GM12878 (cell line): Measurements from ENCODE around the gene ACTR2.

Experiments
- FOS ChIP-seq: IDR thresholded peaks from 3 replicates; pipeline ENCODE4 v1.6.1; 2011; ENCODE audit warnings: borderline replicate concordance; ENCODE audit not compliant: insufficient read length; ENCODE audit errors: extremely low read depth
- TBL1XR1 ChIP-seq: IDR thresholded peaks from 2 replicates; pipeline ENCODE4 v1.6.1; 2012; ENCODE audit warnings: low read depth, low read length, improper control_type of control experiment
- ZBTB33 ChIP-seq: fragments of 450-650 bp; IDR thresholded peaks from 2 replicates; pipeline ENCODE4 v1.6.1; 2017; ENCODE audit warnings: mild to moderate bottlenecking
- TF ChIP-seq, protein P1 (sequence below), 3 experiments: IDR thresholded peaks in 2 of 3; conservative IDR thresholded peaks in 1 of 3; 2 replicates each; pipeline ENCODE4 v1.5.1; 2011; ENCODE audit warnings: low read depth in 3 of 3, low read length in 3 of 3, mild to moderate bottlenecking in 3 of 3, control low read depth in 2 of 3, moderate library complexity in 2 of 3, inconsistent platforms in 1 of 3, mixed read lengths in 1 of 3; ENCODE audit not compliant: control insufficient read depth in 2 of 3, insufficient read depth in 1 of 3; ENCODE audit errors: extremely low read depth in 1 of 3

- TF ChIP-seq ZBTB33 (no peak), TBL1XR1 (no peak), FOS (no peak)
- TF ChIP-seq, protein P1, sequence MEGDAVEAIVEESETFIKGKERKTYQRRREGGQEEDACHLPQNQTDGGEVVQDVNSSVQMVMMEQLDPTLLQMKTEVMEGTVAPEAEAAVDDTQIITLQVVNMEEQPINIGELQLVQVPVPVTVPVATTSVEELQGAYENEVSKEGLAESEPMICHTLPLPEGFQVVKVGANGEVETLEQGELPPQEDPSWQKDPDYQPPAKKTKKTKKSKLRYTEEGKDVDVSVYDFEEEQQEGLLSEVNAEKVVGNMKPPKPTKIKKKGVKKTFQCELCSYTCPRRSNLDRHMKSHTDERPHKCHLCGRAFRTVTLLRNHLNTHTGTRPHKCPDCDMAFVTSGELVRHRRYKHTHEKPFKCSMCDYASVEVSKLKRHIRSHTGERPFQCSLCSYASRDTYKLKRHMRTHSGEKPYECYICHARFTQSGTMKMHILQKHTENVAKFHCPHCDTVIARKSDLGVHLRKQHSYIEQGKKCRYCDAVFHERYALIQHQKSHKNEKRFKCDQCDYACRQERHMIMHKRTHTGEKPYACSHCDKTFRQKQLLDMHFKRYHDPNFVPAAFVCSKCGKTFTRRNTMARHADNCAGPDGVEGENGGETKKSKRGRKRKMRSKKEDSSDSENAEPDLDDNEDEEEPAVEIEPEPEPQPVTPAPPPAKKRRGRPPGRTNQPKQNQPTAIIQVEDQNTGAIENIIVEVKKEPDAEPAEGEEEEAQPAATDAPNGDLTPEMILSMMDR (IDR thresholded peaks at IDR 0.05 in 2 of 3, conservative IDR thresholded peaks at IDR 0.05 in 1 of 3; ENCODE audit: control insufficient read depth in 2 of 3, extremely low read depth in 1 of 3, insufficient read depth in 1 of 3, low read depth in 3 of 3, low read length in 3 of 3) = no peak
Measured at GRCh38 chr2:65232636-65233035, 5.0 kb downstream of the ACTR2 start.
